Calu3 (cell line): ENCODE measurements around the gene CEP131. TPM values are rescaled to one million over a fixed set of nuclear protein-coding genes. Genes with fewer than 3 reads are reported as not detected.

Experiments
- BruUV-seq: library from RNA; stranded (reverse); fragments of 400-500 nt; replicated peaks from 2 replicates; lab custom pipeline; 2021; lab: Mats Ljungman, UMichigan
- CTCF ChIA-PET: fragments of 300-600 bp; sonication (Branson Sonifier 250); formaldehyde crosslinking; loops from one replicate; lab custom pipeline; 2022; ENCODE audit warnings: antibody characterized with exemption; lab: Charles Lee
- DNase-seq: peaks from one replicate; pipeline ENCODE4 v3.0.0; 2022
- H3K27ac Mint-ChIP-seq: one replicate; pipeline ENCODE4 v1.8.0; 2022; ENCODE audit warnings: mixed read lengths; ENCODE audit not compliant: unreplicated experiment
- H3K27me3 Mint-ChIP-seq: one replicate; pipeline ENCODE4 v1.8.0; 2022; ENCODE audit warnings: mixed read lengths; ENCODE audit not compliant: unreplicated experiment
- H3K36me3 Mint-ChIP-seq: one replicate; pipeline ENCODE4 v1.8.0; 2022; ENCODE audit warnings: mild to moderate bottlenecking, moderate library complexity, mixed read lengths; ENCODE audit not compliant: insufficient read depth, unreplicated experiment
- H3K4me1 Mint-ChIP-seq: one replicate; pipeline ENCODE4 v1.8.0; 2022; ENCODE audit warnings: mild to moderate bottlenecking, low read depth, mixed read lengths; ENCODE audit not compliant: unreplicated experiment
- H3K4me3 Mint-ChIP-seq: one replicate; pipeline ENCODE4 v1.8.0; 2022; ENCODE audit warnings: mild to moderate bottlenecking, low read depth, moderate library complexity, mixed read lengths; ENCODE audit not compliant: unreplicated experiment
- H3K9me3 Mint-ChIP-seq: one replicate; pipeline ENCODE4 v1.8.0; 2022; ENCODE audit warnings: low read depth, mixed read lengths; ENCODE audit not compliant: unreplicated experiment
- CTCF ChIP-seq: fragments of 200-600 bp; IDR thresholded peaks from one replicate; pipeline ENCODE4 v1.8.0; 2022; ENCODE audit warnings: antibody characterized with exemption; ENCODE audit not compliant: unreplicated experiment
- intact Hi-C: fragments of 100-400 bp; cut with micrococcal nuclease; formaldehyde crosslinking; loops from one replicate; pipeline ENCODE4 v1.10.0; 2022; ENCODE audit not compliant: unreplicated experiment
- total RNA-seq: library from RNA; stranded (reverse); gene quantifications from 2 replicates; pipeline ENCODE4 v1.2.3, GENCODE V29; 2022

CEP131 gene
- total RNA-seq, 1 experiment from 2014 or later: 28.2 TPM

GRCh38 chr17:81202318-81202717 lies 20.4 kb downstream of the CEP131 start:
- Mint-ChIP-seq H3K4me3 (no peak overlapping the region), H3K36me3 (peaks cover 21% of the 10 kb centered on the region), H3K27me3 (no peaks in the 10 kb centered on the region), H3K4me1 (no peaks in the 10 kb centered on the region), H3K9me3 (no peaks in the 10 kb centered on the region), H3K27ac (no peak overlapping the region)
- CTCF ChIA-PET: no interaction called here
- TF ChIP-seq CTCF: no peak
- no TSS peak for BruUV-seq
- intact Hi-C loops: no loop called here
- DNase-seq: no peak

GRCh38 chr17:81200695-81201580 lies 21.8 kb downstream of the CEP131 start:
- Mint-ChIP-seq H3K4me1 (no peaks in the 10 kb centered on the region), H3K4me3 (no peak overlapping the region), H3K27me3 (no peaks in the 10 kb centered on the region), H3K27ac (no peak overlapping the region), H3K36me3 (peaks cover 7% of the 10 kb centered on the region), H3K9me3 (no peaks in the 10 kb centered on the region)
- peak; percentile 73 for DNase-seq
- intact Hi-C loops: no loop called here
- CTCF ChIA-PET: interaction anchor here (0.6 to 1.0 kb wide), 8 partner anchors 8 to 362 kb away, joined by 3 to 4 read pairs (median 3); no protein-coding TSS in a partner anchor
- BruUV-seq: no TSS peak
- TF ChIP-seq CTCF: no peak

GRCh38 chr17:81200201-81200600 lies 22.6 kb downstream of the CEP131 start:
- no TSS peak for BruUV-seq
- no peak overlapping the region for H3K27ac Mint-ChIP-seq
- no peak for TF ChIP-seq CTCF

GRCh38 chr17:81199482-81199830 lies 23.3 kb downstream of the CEP131 start:
- Mint-ChIP-seq H3K9me3 (no peaks in the 10 kb centered on the region), H3K27me3 (no peaks in the 10 kb centered on the region), H3K4me3 (no peak overlapping the region), H3K36me3 (peaks cover 7% of the 10 kb centered on the region), H3K27ac (no peak overlapping the region), H3K4me1 (no peaks in the 10 kb centered on the region)
- CTCF ChIA-PET: no interaction called here
- BruUV-seq: no TSS peak
- intact Hi-C loops: no loop called here
- no peak for TF ChIP-seq CTCF
- no peak for DNase-seq

More at GRCh38 chr17:81200201-81200600, 22.6 kb downstream of the CEP131 start:
- DNase-seq: no peak
- Mint-ChIP-seq H3K27me3 (no peaks in the 10 kb centered on the region), H3K4me1 (no peaks in the 10 kb centered on the region), H3K9me3 (no peaks in the 10 kb centered on the region), H3K36me3 (peaks cover 7% of the 10 kb centered on the region), H3K4me3 (no peak overlapping the region)
- CTCF ChIA-PET: interaction anchor here (0.7 to 1.0 kb wide), 5 partner anchors 9 to 99 kb away, joined by 3 to 4 read pairs (median 3); no protein-coding TSS in a partner anchor
- intact Hi-C loops: no loop called here
